MCF 10A (cell line): ENCODE measurements around the gene AARS2. TPM values are rescaled to one million over a fixed set of nuclear protein-coding genes. Genes with fewer than 3 reads are reported as not detected.
A peak's percentile ranks its signal among the peaks of the same experiment; 100 is the strongest.

Experiments used
- BruUV-seq: library from RNA; stranded (reverse); fragments of 400-500 nt; replicated peaks from 2 replicates; lab custom pipeline; 2021; lab: Mats Ljungman, UMichigan
- CTCF ChIA-PET: fragments of 300-600 bp; sonication (Branson Sonifier 250); formaldehyde crosslinking; extraction: SDS; loops from one replicate; lab custom pipeline; 2021; ENCODE audit warnings: antibody characterized with exemption, inconsistent platforms; lab: Yijun Ruan, JAX
- POLR2A ChIA-PET: fragments of 300-600, 350-650 bp; sonication (Branson Sonifier 250); formaldehyde crosslinking; extraction: SDS; loops from one replicate; lab custom pipeline; 2020; ENCODE audit warnings: antibody characterized with exemption, inconsistent platforms; lab: Yijun Ruan, JAX
- DNase-seq: peaks from one replicate; pipeline ENCODE4 v3.0.0-alpha.2; 2018; ENCODE audit not compliant: unreplicated experiment
- H3K27ac Mint-ChIP-seq: one replicate; pipeline ENCODE4 v1.8.0; 2022; ENCODE audit warnings: mild to moderate bottlenecking, low read depth, mixed read lengths; ENCODE audit not compliant: unreplicated experiment
- H3K27me3 Mint-ChIP-seq: one replicate; pipeline ENCODE4 v1.8.0; 2022; ENCODE audit warnings: mixed read lengths; ENCODE audit not compliant: insufficient read depth, unreplicated experiment
- H3K36me3 Mint-ChIP-seq: one replicate; pipeline ENCODE4 v1.8.0; 2022; ENCODE audit warnings: mild to moderate bottlenecking, moderate library complexity, mixed read lengths; ENCODE audit not compliant: insufficient read depth, unreplicated experiment
- H3K4me1 Mint-ChIP-seq: one replicate; pipeline ENCODE4 v1.8.0; 2022; ENCODE audit warnings: mixed read lengths; ENCODE audit not compliant: insufficient read depth, unreplicated experiment
- H3K4me3 Mint-ChIP-seq: one replicate; pipeline ENCODE4 v1.8.0; 2022; ENCODE audit warnings: mild to moderate bottlenecking, moderate library complexity, mixed read lengths; ENCODE audit not compliant: unreplicated experiment
- H3K9me3 Mint-ChIP-seq: one replicate; pipeline ENCODE4 v1.8.0; 2022; ENCODE audit warnings: mixed read lengths; ENCODE audit not compliant: unreplicated experiment
- CTCF ChIP-seq: fragments of 200-600 bp; IDR thresholded peaks from one replicate; pipeline ENCODE4 v1.8.0; 2022; ENCODE audit warnings: antibody characterized with exemption, mild to moderate bottlenecking; ENCODE audit not compliant: unreplicated experiment
- intact Hi-C: fragments of 100-400 bp; cut with micrococcal nuclease; formaldehyde crosslinking; loops from 2 replicates; pipeline ENCODE4 v1.14.1; 2022
- total RNA-seq: library from RNA; stranded (reverse); gene quantifications from 2 replicates; pipeline ENCODE4 v1.2.3, GENCODE V29; 2022

AARS2 gene
- total RNA-seq, 1 experiment from 2014 or later, result 15.5 TPM

- Mint-ChIP-seq H3K9me3 (no peaks in the 10 kb centered on the region), H3K27me3 (no peaks in the 10 kb centered on the region), H3K4me3 (peak overlapping the region; percentile 84), H3K27ac (peak overlapping the region; percentile 57), H3K4me1 (peaks cover 54% of the 10 kb centered on the region), H3K36me3 (peaks cover 58% of the 10 kb centered on the region)
- CTCF ChIA-PET, result interaction anchor here (0.6 to 4.5 kb wide), 33 partner anchors 9 to 484 kb away, joined by 3 to 33 read pairs (median 4); partner anchors contain the start of genes AARS2, HSP90AB1 and SLC29A1
- intact Hi-C loops, result loop anchor here (1.0 kb wide), 2 partner anchors 10 to 35 kb away; no protein-coding TSS in a partner anchor
- TF ChIP-seq CTCF, result no peak
- POLR2A ChIA-PET, result interaction anchor here (0.5 to 3.0 kb wide), 20 partner anchors 9 to 1511 kb away, joined by 3 to 121 read pairs (median 4); partner anchors contain the start of genes AARS2, HSP90AB1, MAD2L1BP and NFKBIE
- BruUV-seq, result no TSS peak
- no peak for DNase-seq
Measured at GRCh38 chr6:44256775-44257024, 56.4 kb downstream of the AARS2 start.

- Mint-ChIP-seq H3K36me3 (peaks cover 64% of the 10 kb centered on the region), H3K27ac (peak overlapping the region; percentile 59), H3K4me3 (peak overlapping the region; percentile 84), H3K9me3 (no peaks in the 10 kb centered on the region), H3K4me1 (peaks cover 56% of the 10 kb centered on the region), H3K27me3 (no peaks in the 10 kb centered on the region)
- no peak for TF ChIP-seq CTCF
- no TSS peak for BruUV-seq
- CTCF ChIA-PET, result interaction anchor here (0.6 to 4.5 kb wide), 32 partner anchors 8 to 585 kb away, joined by 3 to 33 read pairs (median 4); partner anchors contain the start of genes AARS2, HSP90AB1 and SLC29A1
- DNase-seq, result no peak
- POLR2A ChIA-PET, result interaction anchor here (0.7 to 3.0 kb wide), 20 partner anchors 9 to 620 kb away, joined by 3 to 121 read pairs (median 4); partner anchors contain the start of genes AARS2, HSP90AB1, MAD2L1BP and NFKBIE
- intact Hi-C loops, result loop anchor here (1.0 kb wide), 1 partner anchor 10 kb away; no protein-coding TSS in a partner anchor
Measured at GRCh38 chr6:44255871-44256774, 57.0 kb downstream of the AARS2 start.

- ChIA-PET CTCF (interaction anchor here (0.5 to 4.5 kb wide), 9 partner anchors 9 to 587 kb away, joined by 3 to 33 read pairs (median 4); partner anchors contain the start of gene SLC29A1), POLR2A (interaction anchor here (0.8 to 3.0 kb wide), 5 partner anchors 9 to 26 kb away, joined by 3 to 121 read pairs (median 5); partner anchors contain the start of gene HSP90AB1)
- peak overlapping the region; percentile 84 for H3K4me3 Mint-ChIP-seq
- no peak for TF ChIP-seq CTCF
- intact Hi-C loops, result no loop called here
- peaks cover 73% of the 10 kb centered on the region for H3K36me3 Mint-ChIP-seq
- DNase-seq, result peak; percentile 51
- peaks cover 61% of the 10 kb centered on the region for H3K4me1 Mint-ChIP-seq
- H3K27ac Mint-ChIP-seq, result peak overlapping the region; percentile 59
- BruUV-seq, result no TSS peak
- no peaks in the 10 kb centered on the region for H3K9me3 Mint-ChIP-seq
- H3K27me3 Mint-ChIP-seq, result no peaks in the 10 kb centered on the region
Measured at GRCh38 chr6:44255105-44255808, 57.9 kb downstream of the AARS2 start.
